Body of pancreas (tissue), 4 donors: Measurements from ENCODE around the gene MT1B. TPM values are rescaled to one million over a fixed set of nuclear protein-coding genes. Genes with fewer than 3 reads are reported as not detected.

Experiments
- ATAC-seq: fragments of 150-250 bp; one replicate; pipeline ENCODE4 v1.9.1; 2016
- DNase-seq, 4 donors: peaks; one replicate each; pipeline ENCODE4 v3.0.0-alpha.2; 2019
- H3K27ac ChIP-seq, 4 donors: fragments of 200-600 bp; sonication (generic); 1 replicate in 3 of 4; 2 replicates in 1 of 4; pipeline versions ENCODE4 v1.5.1 to v1.6.1; 2016 to 2019; ENCODE audit warnings: mild to moderate bottlenecking in 1 of 4, mixed read lengths in 1 of 4, moderate library complexity in 1 of 4
- H3K27me3 ChIP-seq, 2 donors: fragments of 200-600 bp; sonication (generic); one replicate each; pipeline ENCODE4 v1.6.0; 2016; ENCODE audit warnings: mild to moderate bottlenecking in 1 of 2
- H3K36me3 ChIP-seq, 2 donors: fragments of 200-600 bp; sonication (generic); replicated peaks in 1 of 2; 2 replicates each; pipeline ENCODE4 v1.5.1; 2016; ENCODE audit warnings: low read depth in 2 of 2; ENCODE audit not compliant: insufficient read depth in 1 of 2
- H3K4me1 ChIP-seq: fragments of 200-600 bp; sonication (generic); one replicate; pipeline ENCODE4 v1.6.0; 2016
- H3K4me3 ChIP-seq, 2 donors: fragments of 200-600 bp; sonication (generic); 1 replicate in 1 of 2; 2 replicates in 1 of 2; pipeline ENCODE4 v1.5.1; 2016 to 2019
- H3K9me3 ChIP-seq, 3 donors: fragments of 200-600 bp; sonication (generic); 1 replicate in 2 of 3; 2 replicates in 1 of 3; pipeline ENCODE4 v1.5.1; 2016
- CTCF ChIP-seq, 7 experiments: fragments of 450-650 bp in 4 of 7; fragments of 200-600 bp in 3 of 7; sonication (generic) in 3 of 7; IDR thresholded peaks; one replicate each; pipeline ENCODE4 v1.5.1; 2016 to 2019; ENCODE audit warnings: antibody characterized with exemption in 7 of 7
- POLR2A ChIP-seq, 3 donors: fragments of 450-650 bp; IDR thresholded peaks; one replicate each; pipeline ENCODE4 v1.6.1; 2016; ENCODE audit warnings: antibody characterized with exemption in 3 of 3, mild to moderate bottlenecking in 2 of 3
- WGBS, 2 donors: methylation state at CpG; one replicate each; pipeline ENCODE4 v1.1.5; 2017; 5-methylcytosine and 5-hydroxymethylcytosine counted together
- intact Hi-C: fragments of 100-400 bp; cut with DNase I; formaldehyde crosslinking; loops from one replicate; pipeline ENCODE4 v1.15.1; 2023
- total RNA-seq, 2 donors: library from RNA; depleted of rRNA; stranded (reverse); fragments of >200 nt; gene quantifications; one replicate each; pipeline ENCODE4 v1.1.0, GENCODE V29; 2016

The MT1B gene
- total RNA-seq, 2 donors from 2014 or later: not detected

GRCh38 chr16:56606476-56607108 is 45.1 kb upstream of the MT1B start:
- DNase-seq: peak in 2 of 4 donors; percentile 29 to 46
- 46 to 50% methylated on average over 8 of the region's 8 CpGs for WGBS, 2 donors

GRCh38 chr16:56607109-56607618 is 44.5 kb upstream of the MT1B start:
- 69 to 86% methylated on average over 14 of the region's 14 CpGs for WGBS, 2 donors
- DNase-seq (peak; percentile 55 to 80 (median 67)), ATAC-seq (peak; percentile 8)
- peak overlapping the region; percentile 91 to 97 (median 92) for H3K27ac ChIP-seq
- no peaks in the 10 kb centered on the region for H3K27me3 ChIP-seq
- no peak overlapping the region for H3K4me3 ChIP-seq
- no peaks in the 10 kb centered on the region for H3K36me3 ChIP-seq
- no peaks in the 10 kb centered on the region for H3K9me3 ChIP-seq
- TF ChIP-seq POLR2A (IDR thresholded peaks at IDR 0.05): no peak
- TF ChIP-seq CTCF (IDR thresholded peaks at IDR 0.05): no peak
- peaks cover 46% of the 10 kb centered on the region for H3K4me1 ChIP-seq
- intact Hi-C loops: loop anchor here (10.0 kb wide), 1 partner anchor 88 kb away; no protein-coding TSS in a partner anchor

More at GRCh38 chr16:56606476-56607108, 45.1 kb upstream of the MT1B start:
- no peak for ATAC-seq
- intact Hi-C loops: loop anchor here (10.0 kb wide), 1 partner anchor 88 kb away; no protein-coding TSS in a partner anchor
- no peaks in the 10 kb centered on the region for H3K27me3 ChIP-seq
- peak overlapping the region; percentile 91 to 97 (median 92) for H3K27ac ChIP-seq
- H3K36me3 ChIP-seq: no peaks in the 10 kb centered on the region
- H3K9me3 ChIP-seq: no peaks in the 10 kb centered on the region
- TF ChIP-seq POLR2A (IDR thresholded peaks at IDR 0.05): no peak
- no peak for TF ChIP-seq CTCF (IDR thresholded peaks at IDR 0.05)
- H3K4me1 ChIP-seq: peaks cover 44% of the 10 kb centered on the region
- no peak overlapping the region for H3K4me3 ChIP-seq

- no peak for TF ChIP-seq CTCF (IDR thresholded peaks at IDR 0.05)
- no peak for TF ChIP-seq POLR2A (IDR thresholded peaks at IDR 0.05)
- WGBS, 2 donors: 72 to 76% methylated on average over 2 of the region's 2 CpGs
- Histone ChIP-seq H3K4me3 (no peak overlapping the region), H3K9me3 (no peaks in the 10 kb centered on the region), H3K27ac (peak overlapping the region; percentile 91 to 97 (median 92)), H3K36me3 (no peaks in the 10 kb centered on the region), H3K27me3 (no peaks in the 10 kb centered on the region), H3K4me1 (peaks cover 46% of the 10 kb centered on the region)
- intact Hi-C loops: loop anchor here (10.0 kb wide), 1 partner anchor 87 kb away; no protein-coding TSS in a partner anchor
- ATAC-seq (no peak), DNase-seq (no peak)
Observed at GRCh38 chr16:56607675-56608042, 44.0 kb upstream of the MT1B start.

GRCh38 chr16:56608043-56608875 is 43.4 kb upstream of the MT1B start, which contains the start of gene MT2A:
MT2A (plus strand) TSS chr16:56608584; CDS start chr16:56608656, 72 bp downstream.
- H3K36me3 ChIP-seq: no peaks in the 10 kb centered on the region
- peaks cover 46% of the 10 kb centered on the region for H3K4me1 ChIP-seq
- H3K4me3 ChIP-seq: peak within 1 kb of the TSS; percentile 10 to 46
- 3 to 6% methylated on average over 35 to 62 of the region's 62 CpGs for WGBS, 2 donors
- H3K27ac ChIP-seq: peak within 1 kb of the TSS; percentile 91 to 97 (median 92)
- peak; percentile 91 for ATAC-seq
- intact Hi-C loops: loop anchor here (10.0 kb wide), 1 partner anchor 87 kb away; no protein-coding TSS in a partner anchor
- TF ChIP-seq CTCF (IDR thresholded peaks at IDR 0.05): no peak
- peak; percentile 85 to 94 (median 93) for TF ChIP-seq POLR2A (IDR thresholded peaks at IDR 0.05)
- peak; percentile 95 to 98 (median 96) for DNase-seq
- no peaks in the 10 kb centered on the region for H3K9me3 ChIP-seq
- no peaks in the 10 kb centered on the region for H3K27me3 ChIP-seq
